NCI-H460 (cell line): ENCODE results near the gene RNF114. TPM values are rescaled to one million over a fixed set of nuclear protein-coding genes. Genes with fewer than 3 reads are reported as not detected.
A peak's percentile ranks its signal among the peaks of the same experiment; 100 is the strongest.

Source experiments
- DNase-seq: peaks from one replicate; pipeline ENCODE4 v3.0.0-alpha.2; 2016; ENCODE audit warnings: low read depth; ENCODE audit errors: extremely low read depth
- total RNA-seq: library from RNA; depleted of rRNA; stranded (reverse); fragments of >200 nt; shearing (Covaris generic); gene quantifications from 2 replicates; pipeline ENCODE4 v1.2.3, GENCODE V29; 2014

RNF114 gene
- total RNA-seq, 1 experiment from 2014 or later: 48.5 TPM

GRCh38 chr20:49901588-49901987 lies 34.6 kb upstream of the RNF114 start:
- no peak for DNase-seq

DNA sequence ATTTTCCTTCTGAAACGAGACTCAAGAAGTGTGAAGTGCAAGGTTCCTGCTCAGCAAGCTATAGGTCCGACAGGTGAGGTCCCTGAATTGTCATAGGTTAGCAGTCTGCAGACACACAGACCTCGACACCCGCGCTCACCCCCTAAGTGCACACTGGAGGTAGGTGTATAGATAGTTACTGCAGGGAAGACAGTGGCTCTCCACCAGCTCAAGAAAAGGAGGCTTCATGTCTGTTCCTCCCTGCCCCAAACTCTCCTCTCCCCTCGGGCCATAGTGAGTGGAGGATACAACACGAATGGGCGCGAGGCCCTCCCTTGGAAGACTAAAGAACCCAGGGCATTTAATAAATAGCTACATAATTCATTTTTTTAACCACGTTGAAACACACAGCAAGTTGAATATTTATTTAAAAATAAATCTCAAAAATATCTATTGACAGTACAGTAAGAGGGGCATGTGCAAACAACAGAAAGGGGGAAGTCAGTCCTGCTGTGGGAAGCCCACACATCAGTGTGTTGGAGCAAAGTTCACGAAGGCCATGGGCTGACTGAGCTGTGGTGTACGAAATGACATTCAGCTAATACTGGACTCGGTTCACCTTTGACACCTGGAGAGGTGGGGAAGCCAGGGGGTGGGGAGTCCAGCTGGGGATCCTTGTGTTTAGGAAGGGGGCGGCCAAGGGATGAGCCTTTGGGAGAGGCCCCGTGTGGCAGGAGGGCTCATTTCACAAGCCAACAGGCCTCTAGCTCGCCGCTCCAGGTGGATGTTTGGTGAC lies 31.6 kb upstream of the RNF114 start:
- no peak for DNase-seq

DNA sequence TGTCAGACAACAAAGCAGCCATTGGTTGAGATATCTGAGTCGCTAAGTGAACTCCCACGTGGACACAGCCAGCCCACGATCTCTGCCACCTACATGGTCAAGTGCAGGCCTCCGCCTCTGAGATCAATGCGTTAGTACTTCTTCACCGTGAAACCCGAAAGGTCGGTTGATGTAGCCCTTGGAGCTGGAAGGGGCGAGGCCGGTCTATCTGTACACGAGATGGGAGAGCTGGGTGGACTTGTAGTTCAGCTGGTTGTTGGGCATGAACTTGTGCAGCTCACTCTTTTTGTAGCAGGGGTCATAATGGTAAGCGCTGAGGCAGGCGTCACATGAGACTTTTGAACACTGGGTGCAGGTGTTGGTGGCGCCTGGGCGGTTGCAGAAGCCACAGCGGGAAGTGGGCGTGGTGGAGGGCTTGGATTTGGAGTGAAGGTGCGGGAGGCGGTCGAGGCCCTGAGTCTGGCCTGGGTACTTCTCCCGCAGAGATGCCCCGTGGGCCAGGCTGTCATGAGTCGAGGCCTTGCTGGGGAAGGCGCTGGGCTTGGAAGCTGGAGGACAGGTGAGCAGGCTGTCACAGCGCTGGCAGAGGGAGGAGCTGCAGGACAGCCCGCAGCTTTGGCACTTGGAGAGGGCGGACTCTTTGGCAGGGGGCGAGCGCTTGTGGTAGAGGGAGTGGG lies 30.6 kb upstream of the RNF114 start:
- no peak for DNase-seq

- no peak for DNase-seq
Observed at GRCh38 chr20:49906101-49906604, 30.0 kb upstream of the RNF114 start.

- no peak for DNase-seq
Observed at GRCh38 chr20:49906615-49907154, 29.5 kb upstream of the RNF114 start.

DNA sequence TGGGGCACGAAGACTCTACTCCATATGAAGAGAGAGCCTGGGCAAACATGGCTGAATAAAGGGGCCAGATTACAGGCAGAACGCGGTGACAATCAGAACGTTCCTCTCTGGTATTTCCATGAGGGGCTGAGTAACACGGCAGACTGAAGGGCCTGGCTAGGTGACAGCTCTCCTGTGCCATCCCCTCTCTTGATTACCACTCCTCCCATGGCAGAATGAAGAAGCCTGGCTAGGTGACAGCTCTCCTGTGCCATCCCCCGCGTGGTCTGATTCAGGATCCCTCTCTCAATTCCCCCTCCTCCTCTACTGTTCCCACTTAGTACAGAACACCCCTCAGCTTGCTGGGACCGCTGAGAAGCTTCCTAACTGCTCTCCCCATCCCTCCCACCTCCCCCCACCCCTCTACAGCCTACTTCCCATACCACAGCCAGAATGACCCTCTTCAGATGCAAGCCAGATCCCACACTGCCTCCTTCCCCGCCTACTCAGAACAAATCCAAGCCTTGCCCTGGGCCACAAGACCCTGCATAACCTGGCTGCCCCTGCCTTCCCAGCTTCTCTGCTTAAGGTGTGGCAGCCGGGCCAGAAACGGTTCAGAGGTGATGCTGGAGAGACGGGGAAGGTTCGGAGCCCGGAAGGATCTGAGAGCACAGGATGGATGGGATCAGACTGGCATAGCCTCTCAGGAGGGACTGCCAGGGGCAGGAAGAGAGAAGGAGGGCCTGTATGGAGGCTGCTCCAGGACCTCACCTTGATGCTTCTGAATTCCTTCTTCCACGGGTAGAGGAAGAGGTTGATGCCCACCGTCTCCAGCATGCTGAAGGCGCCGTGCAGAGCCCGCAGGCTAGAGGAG lies 28.6 kb upstream of the RNF114 start:
- no peak for DNase-seq

- DNase-seq: no peak
Observed at GRCh38 chr20:49908258-49908565, 28.0 kb upstream of the RNF114 start.

- DNase-seq: no peak
Observed at GRCh38 chr20:49909499-49910339, 26.5 kb upstream of the RNF114 start.

GRCh38 chr20:49910340-49910706 lies 25.9 kb upstream of the RNF114 start:
- no peak for DNase-seq

DNA sequence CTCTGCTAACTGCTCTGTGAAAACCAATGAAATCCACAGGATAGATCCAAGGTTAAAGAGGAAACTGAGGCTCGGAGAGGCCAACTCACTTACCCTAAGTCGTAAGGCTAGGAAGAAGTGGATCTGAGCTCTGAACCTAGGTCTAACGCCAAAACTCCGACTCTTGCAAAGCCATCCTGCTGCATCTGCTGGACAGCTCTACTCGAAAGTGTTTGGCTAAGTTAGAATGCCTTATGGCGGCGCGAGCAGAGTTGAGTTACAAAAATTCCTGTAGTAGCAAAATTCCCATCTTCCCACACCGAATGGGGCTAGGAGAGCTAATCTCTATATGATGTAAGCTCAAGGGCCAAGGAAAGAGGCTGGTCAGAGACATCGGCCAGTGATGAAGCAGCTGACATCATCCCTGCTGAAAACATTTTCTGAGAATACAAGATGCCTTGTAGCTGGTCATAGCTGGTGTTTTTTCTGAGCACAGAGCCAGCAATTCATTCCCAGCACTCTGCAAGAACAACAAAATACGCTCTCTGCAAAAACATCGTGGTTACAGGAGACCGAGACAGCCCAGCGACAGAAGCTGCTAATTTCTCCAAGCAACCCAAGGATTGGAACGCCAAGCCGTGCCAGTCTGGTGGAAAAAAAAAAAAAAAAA lies 22.7 kb upstream of the RNF114 start:
- DNase-seq: no peak

DNA sequence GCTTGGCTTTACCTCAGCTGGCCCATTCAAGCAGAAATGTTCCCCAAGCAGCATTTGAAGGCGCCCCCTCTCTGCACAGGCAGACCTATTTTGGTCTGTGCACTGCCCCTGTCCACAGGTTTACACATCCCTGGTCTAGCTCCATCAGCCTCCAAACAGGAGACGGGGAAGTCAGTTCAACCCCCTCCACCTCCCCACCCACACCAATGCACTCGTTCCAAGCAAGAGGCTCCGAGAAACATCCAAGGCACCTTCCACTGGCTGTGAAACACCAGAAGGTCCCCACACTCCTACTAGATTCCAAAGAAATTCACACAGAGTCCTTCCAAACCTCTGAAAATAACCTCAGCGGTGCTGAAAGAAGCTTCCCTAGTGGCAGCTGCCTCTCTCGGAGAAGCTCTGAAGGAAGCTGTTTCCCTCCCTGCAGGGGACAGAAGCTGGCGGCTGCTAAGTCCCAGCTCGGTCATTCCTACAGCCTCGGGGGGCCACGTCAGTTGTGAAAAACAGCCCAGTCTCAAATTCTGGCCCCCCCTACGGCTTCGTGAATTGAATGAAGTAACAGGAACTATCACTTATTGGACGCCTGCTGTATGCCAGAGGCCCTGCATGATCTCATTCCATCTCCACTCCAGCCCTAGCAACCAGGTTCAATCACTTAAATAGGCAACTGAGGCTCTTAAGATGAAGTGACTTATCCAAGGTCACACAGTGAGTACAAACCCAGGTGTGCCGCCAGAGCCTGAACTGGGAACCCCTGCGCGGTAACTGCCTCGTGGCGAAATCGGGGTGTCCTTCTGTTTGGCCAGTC lies 21.7 kb upstream of the RNF114 start:
- no peak for DNase-seq

DNA sequence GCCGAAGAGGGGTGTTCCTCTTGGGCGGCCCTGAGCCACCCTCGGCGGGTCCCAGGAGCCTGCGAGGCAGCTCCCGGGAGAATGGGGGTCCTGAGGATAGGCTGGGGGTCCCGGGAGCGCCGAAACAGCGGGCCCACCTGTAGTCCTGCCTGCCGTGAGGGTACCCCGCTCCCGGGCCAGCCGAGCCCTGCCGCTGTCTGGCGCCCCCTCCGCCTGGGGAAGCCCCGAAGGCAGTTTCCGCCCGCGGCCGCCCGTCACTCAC lies 21.1 kb upstream of the RNF114 start:
- no peak for DNase-seq

GRCh38 chr20:49915380-49916145 lies 20.6 kb upstream of the RNF114 start, which contains the start of gene SPATA2:
SPATA2 (minus strand) TSS chr20:49915529; CDS start chr20:49908490, 7,039 bp downstream.
- peak; percentile 96 for DNase-seq

DNA sequence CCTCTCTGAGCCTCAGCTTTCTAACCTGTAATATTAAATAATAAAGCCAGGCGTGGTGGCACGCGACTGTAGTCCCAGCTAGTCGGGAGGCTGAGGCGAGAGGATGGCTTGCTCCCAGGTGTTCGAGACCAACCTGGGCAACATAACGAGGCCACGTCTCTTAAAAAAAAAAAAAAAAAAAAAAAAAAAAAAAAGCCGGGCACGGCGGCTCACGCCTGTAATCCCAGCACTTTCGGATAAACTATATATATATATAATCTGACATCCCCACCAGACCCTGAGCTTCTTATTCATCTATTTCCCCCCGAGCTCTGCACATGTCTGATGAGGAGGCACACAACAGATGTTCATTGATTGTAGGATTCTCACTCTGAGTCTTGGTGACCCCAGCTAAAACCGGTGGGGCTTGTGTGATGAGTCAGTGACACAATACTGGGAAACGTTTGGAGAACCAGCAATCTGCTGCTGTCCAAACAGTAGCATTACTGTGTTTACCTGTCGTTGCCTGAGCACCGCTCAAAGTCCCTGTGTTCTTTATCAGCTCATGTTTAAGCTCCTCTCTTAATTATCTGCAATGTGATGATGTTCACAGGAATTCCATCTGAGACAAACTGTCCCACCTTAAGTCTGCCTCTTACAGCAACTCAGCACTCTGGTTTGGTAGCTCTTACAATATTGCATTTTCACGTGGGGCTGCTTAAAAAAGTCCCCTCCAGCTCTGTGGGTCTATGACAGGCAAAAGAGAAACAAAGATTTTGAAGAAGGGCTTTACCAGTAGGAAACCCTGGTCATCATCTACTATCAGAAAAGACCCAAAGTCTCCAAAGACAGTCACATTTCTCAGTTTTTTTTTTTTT lies 19.8 kb upstream of the RNF114 start:
- DNase-seq: no peak

DNA sequence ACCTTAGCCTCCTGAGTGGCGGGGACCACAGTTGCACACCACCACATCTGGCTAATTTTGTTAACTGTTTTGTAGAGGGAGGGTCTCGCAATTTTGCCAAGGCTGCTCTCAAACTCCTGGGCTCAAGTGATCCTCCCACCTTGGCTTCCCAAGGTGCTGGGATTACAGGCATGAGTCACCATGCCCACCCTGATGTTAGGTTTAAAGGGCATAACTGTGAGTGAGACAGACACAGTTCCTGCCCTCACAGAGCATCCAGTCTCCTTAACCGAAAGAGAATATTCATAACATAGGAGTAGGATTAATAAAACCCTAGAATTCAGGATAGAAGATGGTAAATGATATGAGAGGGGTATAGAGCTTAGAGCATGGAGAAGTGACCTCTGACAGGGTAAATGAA lies 17.8 kb upstream of the RNF114 start:
- no peak for DNase-seq

GRCh38 chr20:49919009-49919408 lies 17.2 kb upstream of the RNF114 start:
- DNase-seq: no peak

- DNase-seq: no peak
Observed at GRCh38 chr20:49919461-49919860, 16.7 kb upstream of the RNF114 start.
